ENCODE data around the gene SYNE1.

Gene SYNE1

GRCh38 chr6:152298848-152299735 lies 338.1 kb downstream of the SYNE1 start:
- H3K9me3 Mint-ChIP-seq: no peaks in the 10 kb centered on the region
- H3K27ac Mint-ChIP-seq: no peak overlapping the region
- peaks cover 26% of the 10 kb centered on the region for H3K4me1 Mint-ChIP-seq
- DNase-seq (ENCODE audit: low spot score in 2 of 2) (no peak), ATAC-seq (ENCODE audit: low read depth) (no peak)
- no peaks in the 10 kb centered on the region for H3K27me3 Mint-ChIP-seq
- H3K36me3 Mint-ChIP-seq: peaks cover 10% of the 10 kb centered on the region
- peak overlapping the region; percentile 39 for H3K4me3 Mint-ChIP-seq

DNA sequence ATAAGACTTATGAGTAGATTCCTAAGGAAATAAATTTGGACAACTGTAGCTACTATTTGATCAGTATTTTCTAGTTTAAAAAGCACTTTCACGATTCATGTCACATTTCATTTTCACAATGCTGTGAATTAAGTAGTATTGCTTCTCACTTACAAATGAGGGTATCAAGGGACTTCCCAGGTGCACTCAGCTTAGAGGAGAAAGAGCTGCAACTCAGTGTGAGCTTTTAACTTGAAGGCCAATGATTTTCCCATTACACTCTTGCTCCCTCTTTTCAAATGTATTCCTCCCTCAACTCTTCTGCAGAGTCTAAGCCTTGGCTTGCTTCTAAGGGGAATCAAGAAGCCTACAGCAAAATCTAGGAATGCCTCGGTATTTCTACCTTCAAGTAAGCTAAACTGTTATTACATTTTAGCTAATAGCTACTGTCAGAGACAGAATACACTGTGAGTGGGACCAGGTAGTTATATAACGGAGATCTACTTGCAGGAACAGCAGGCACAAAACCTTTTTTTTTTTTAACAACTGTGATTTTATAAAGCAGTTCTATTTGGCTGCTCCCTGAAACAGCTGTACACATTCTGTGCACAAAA lies 339.0 kb downstream of the SYNE1 start:
- ATAC-seq (ENCODE audit: low read depth) (no peak), DNase-seq (ENCODE audit: low spot score in 2 of 2) (no peak)
- H3K9me3 Mint-ChIP-seq: no peaks in the 10 kb centered on the region
- H3K36me3 Mint-ChIP-seq: peaks cover 17% of the 10 kb centered on the region
- no peak overlapping the region for H3K27ac Mint-ChIP-seq
- H3K4me1 Mint-ChIP-seq: peaks cover 26% of the 10 kb centered on the region
- no peaks in the 10 kb centered on the region for H3K27me3 Mint-ChIP-seq
- no peak overlapping the region for H3K4me3 Mint-ChIP-seq

DNA sequence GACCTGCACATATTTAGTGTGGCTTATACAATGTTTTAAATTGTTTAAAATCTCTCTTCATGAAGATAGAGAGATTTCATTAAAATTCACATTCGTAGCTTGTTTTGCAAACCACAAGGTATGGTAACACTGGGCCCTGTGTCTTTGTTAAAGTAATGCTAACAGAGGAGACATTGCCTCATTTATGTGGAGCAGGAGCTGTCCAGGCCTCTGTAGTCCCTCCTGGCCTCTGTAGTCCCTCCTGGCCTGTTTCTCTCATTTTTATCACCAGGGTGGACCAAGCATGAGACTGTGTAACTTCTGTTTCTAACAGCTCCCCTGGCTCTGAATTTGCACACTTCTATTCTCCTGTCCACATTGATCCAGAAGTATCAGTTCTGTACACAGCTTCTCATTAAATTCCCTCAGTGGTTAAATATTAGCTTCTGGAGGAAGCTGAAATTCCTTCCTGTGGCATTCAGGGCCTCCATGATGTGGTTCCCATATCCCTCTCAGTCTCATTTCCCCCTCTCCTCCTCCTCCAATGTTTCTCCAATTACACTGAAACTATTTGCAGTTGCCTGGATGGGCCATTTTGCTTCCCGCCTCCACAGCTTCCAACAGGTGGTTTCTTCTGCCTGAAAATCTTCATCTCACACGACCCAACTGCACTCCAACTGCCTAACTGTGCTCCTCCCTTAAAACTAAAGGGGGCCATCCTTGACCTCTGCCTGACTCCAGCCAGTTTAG lies 340.4 kb downstream of the SYNE1 start:
- no peak for DNase-seq (ENCODE audit: low spot score in 2 of 2)
- Mint-ChIP-seq H3K9me3 (no peaks in the 10 kb centered on the region), H3K27me3 (no peaks in the 10 kb centered on the region), H3K4me1 (peaks cover 26% of the 10 kb centered on the region), H3K27ac (peak overlapping the region; percentile 38), H3K4me3 (no peak overlapping the region), H3K36me3 (peaks cover 23% of the 10 kb centered on the region)
- ATAC-seq (ENCODE audit: low read depth): no peak

- H3K27me3 Mint-ChIP-seq: no peaks in the 10 kb centered on the region
- DNase-seq (ENCODE audit: low spot score in 2 of 2) (no peak), ATAC-seq (ENCODE audit: low read depth) (no peak)
- H3K4me1 Mint-ChIP-seq: peaks cover 26% of the 10 kb centered on the region
- H3K36me3 Mint-ChIP-seq: peaks cover 24% of the 10 kb centered on the region
- H3K9me3 Mint-ChIP-seq: no peaks in the 10 kb centered on the region
- H3K27ac Mint-ChIP-seq: peak overlapping the region; percentile 33
- no peak overlapping the region for H3K4me3 Mint-ChIP-seq
Observed at GRCh38 chr6:152295920-152296319, 341.2 kb downstream of the SYNE1 start.

DNA sequence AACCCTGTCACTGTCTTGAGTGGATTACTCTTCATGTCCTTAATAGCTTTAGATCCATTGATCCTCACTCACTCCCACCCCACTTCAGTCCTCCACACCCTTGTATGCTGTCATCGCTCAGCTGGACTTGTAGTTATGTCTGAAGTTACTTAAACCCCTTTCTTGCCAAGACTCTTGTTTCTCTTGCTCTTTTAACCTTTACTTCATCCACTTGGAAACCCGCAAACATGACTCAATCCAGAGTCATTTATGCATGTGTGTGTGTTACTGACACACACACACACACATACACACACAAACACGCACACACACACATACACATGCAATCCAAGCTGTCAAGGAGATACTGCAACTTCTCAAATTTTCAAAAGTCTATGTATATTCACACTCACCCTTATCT lies 341.8 kb downstream of the SYNE1 start:
- Mint-ChIP-seq H3K36me3 (peaks cover 25% of the 10 kb centered on the region), H3K9me3 (no peaks in the 10 kb centered on the region), H3K27me3 (no peaks in the 10 kb centered on the region), H3K27ac (peak overlapping the region; percentile 33), H3K4me1 (peaks cover 21% of the 10 kb centered on the region), H3K4me3 (no peak overlapping the region)
- DNase-seq (ENCODE audit: low spot score in 2 of 2) (no peak), ATAC-seq (ENCODE audit: low read depth) (no peak)

DNA sequence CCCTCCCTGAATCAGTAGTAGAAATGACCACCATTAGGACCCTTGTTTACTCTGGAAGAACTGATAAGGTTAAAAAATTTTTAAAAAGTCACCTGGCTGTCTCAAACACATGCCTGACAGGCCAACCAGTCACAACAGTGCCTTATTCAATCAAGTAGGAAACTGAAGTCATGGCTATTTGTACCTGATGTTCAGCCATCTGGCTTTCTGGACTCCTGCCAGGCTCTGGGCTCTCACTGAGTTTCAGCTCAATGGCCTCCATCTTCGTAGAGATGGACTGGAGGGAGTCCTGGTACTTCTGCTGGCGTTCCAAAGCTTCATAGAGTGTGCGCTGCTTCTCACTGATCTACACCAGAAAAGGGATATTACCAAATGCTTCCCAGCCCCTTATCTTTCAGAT lies 343.8 kb downstream of the SYNE1 start:
- no peak overlapping the region for H3K27ac Mint-ChIP-seq
- no peak for DNase-seq (ENCODE audit: low spot score in 2 of 2)
- ATAC-seq (ENCODE audit: low read depth): no peak
- no peak overlapping the region for H3K4me3 Mint-ChIP-seq
- H3K27me3 Mint-ChIP-seq: no peaks in the 10 kb centered on the region
- peaks cover 13% of the 10 kb centered on the region for H3K4me1 Mint-ChIP-seq
- H3K9me3 Mint-ChIP-seq: no peaks in the 10 kb centered on the region
- peaks cover 27% of the 10 kb centered on the region for H3K36me3 Mint-ChIP-seq

GRCh38 chr6:152292555-152292954 lies 344.6 kb downstream of the SYNE1 start:
- DNase-seq (ENCODE audit: low spot score in 2 of 2) (no peak), ATAC-seq (ENCODE audit: low read depth) (no peak)
- Mint-ChIP-seq H3K27ac (no peak overlapping the region), H3K4me3 (no peak overlapping the region), H3K27me3 (no peaks in the 10 kb centered on the region), H3K4me1 (peaks cover 10% of the 10 kb centered on the region), H3K36me3 (peaks cover 29% of the 10 kb centered on the region), H3K9me3 (no peaks in the 10 kb centered on the region)

- ATAC-seq (ENCODE audit: low read depth): no peak
Observed at GRCh38 chr6:152290693-152291092, 346.5 kb downstream of the SYNE1 start.

DNA sequence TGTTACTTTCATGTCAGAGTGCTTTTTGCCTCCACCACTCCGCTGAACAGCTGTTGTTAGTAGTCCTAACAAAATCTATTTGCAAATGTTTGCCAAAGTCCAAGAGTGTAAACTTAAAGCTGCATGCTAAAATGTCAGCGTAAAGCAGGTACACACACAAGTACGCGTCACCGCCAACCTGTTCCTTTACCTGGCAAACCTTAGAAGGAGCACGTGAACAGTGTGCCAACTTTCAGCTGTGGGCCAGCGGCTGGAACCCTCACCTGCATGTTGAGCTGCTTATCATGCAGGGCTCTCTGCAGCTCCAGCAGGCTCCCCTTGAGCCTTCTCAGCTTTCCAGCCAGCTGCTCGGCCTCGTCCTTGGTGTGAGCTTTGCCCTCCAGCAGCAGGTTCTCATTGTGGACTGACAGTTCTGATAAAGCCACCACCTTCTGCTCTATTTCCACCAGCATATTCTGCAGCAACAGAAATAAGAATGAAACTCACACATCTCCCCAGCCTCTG lies 359.3 kb downstream of the SYNE1 start:
- peaks cover 21% of the 10 kb centered on the region for H3K36me3 Mint-ChIP-seq
- H3K4me1 Mint-ChIP-seq: no peaks in the 10 kb centered on the region
- no peak for DNase-seq (ENCODE audit: low spot score in 2 of 2)
- H3K27me3 Mint-ChIP-seq: no peaks in the 10 kb centered on the region
- H3K9me3 Mint-ChIP-seq: no peaks in the 10 kb centered on the region
- no peak overlapping the region for H3K27ac Mint-ChIP-seq
- H3K4me3 Mint-ChIP-seq: no peak overlapping the region
- ATAC-seq (ENCODE audit: low read depth): no peak

More at GRCh38 chr6:152290693-152291092, 346.5 kb downstream of the SYNE1 start:
- Mint-ChIP-seq H3K36me3 (peaks cover 29% of the 10 kb centered on the region), H3K4me3 (no peak overlapping the region), H3K27ac (no peak overlapping the region), H3K9me3 (no peaks in the 10 kb centered on the region), H3K4me1 (peaks cover 5% of the 10 kb centered on the region), H3K27me3 (no peaks in the 10 kb centered on the region)
- DNase-seq (ENCODE audit: low spot score in 2 of 2): no peak

- Mint-ChIP-seq H3K36me3 (peaks cover 19% of the 10 kb centered on the region), H3K27ac (no peak overlapping the region), H3K27me3 (no peaks in the 10 kb centered on the region), H3K4me1 (no peaks in the 10 kb centered on the region), H3K4me3 (no peak overlapping the region), H3K9me3 (no peaks in the 10 kb centered on the region)
- ATAC-seq (ENCODE audit: low read depth) (no peak), DNase-seq (ENCODE audit: low spot score in 2 of 2) (no peak)
Observed at GRCh38 chr6:152273638-152274037, 363.5 kb downstream of the SYNE1 start.

GRCh38 chr6:152273002-152273401 lies 364.2 kb downstream of the SYNE1 start:
- Mint-ChIP-seq H3K9me3 (no peaks in the 10 kb centered on the region), H3K4me1 (no peaks in the 10 kb centered on the region), H3K4me3 (no peak overlapping the region), H3K36me3 (peaks cover 17% of the 10 kb centered on the region), H3K27me3 (no peaks in the 10 kb centered on the region), H3K27ac (no peak overlapping the region)
- DNase-seq (ENCODE audit: low spot score in 2 of 2): no peak
- no peak for ATAC-seq (ENCODE audit: low read depth)

DNA sequence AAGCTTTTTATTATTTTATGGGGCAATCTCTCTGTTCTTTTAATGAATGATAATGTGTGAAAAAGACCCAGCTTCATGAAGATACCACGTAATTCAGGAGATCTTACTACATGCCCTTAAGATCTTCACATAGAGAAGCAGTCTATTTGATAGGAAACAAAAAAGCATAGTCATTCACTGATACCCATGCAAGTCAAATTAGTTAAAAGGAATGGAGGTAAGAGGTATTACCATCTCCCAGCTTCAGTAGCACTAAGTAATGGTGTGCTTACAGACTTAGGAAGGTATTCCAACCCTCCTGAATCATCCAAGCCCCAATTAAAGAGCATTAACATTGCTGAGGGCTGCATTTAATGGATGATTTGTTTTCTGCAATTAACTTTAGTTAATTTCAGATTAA lies 364.7 kb downstream of the SYNE1 start:
- Mint-ChIP-seq H3K36me3 (peaks cover 13% of the 10 kb centered on the region), H3K4me1 (no peaks in the 10 kb centered on the region), H3K27ac (no peak overlapping the region), H3K27me3 (no peaks in the 10 kb centered on the region), H3K9me3 (no peaks in the 10 kb centered on the region), H3K4me3 (no peak overlapping the region)
- no peak for DNase-seq (ENCODE audit: low spot score in 2 of 2)
- ATAC-seq (ENCODE audit: low read depth): no peak

DNA sequence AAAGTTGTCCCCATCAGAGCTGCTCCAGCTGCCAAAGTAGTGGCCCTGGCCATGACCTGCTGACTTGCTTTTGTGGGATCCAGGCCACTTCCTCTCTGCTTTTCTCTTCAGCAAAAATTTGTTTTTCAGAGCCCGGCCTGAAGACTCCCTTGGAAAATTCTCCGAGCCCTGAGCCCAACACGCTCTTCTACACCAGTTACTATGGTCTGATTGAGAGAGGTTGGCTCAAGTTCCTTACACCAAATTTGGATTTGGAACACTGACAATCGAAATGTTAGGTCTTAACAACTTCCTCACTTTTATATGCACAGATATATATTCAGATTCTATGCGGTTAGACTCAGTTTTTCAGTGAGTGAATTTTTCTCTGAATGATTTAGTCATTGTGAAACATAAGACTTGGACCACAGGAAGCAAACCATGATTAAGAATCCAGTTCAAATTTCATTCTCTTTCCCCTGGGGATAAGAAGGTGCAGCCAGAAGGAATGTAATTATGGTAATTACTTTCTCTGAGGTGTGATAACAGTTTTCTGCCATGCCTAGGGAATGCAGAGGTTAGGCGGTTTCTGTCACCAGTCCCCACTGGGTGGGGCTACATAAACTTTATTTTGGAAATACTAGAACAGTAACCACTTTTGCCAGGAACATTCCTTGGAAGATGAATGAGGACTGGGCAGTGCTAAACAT lies 365.2 kb downstream of the SYNE1 start:
- ATAC-seq (ENCODE audit: low read depth): no peak
- peaks cover 11% of the 10 kb centered on the region for H3K36me3 Mint-ChIP-seq

More for the DNA sequence above, 365.2 kb downstream of the SYNE1 start:
- DNase-seq (ENCODE audit: low spot score in 2 of 2): no peak
- no peak overlapping the region for H3K4me3 Mint-ChIP-seq
- H3K4me1 Mint-ChIP-seq: no peaks in the 10 kb centered on the region
- H3K27ac Mint-ChIP-seq: peak overlapping the region; percentile 8
- H3K9me3 Mint-ChIP-seq: no peaks in the 10 kb centered on the region
- no peaks in the 10 kb centered on the region for H3K27me3 Mint-ChIP-seq

All from memory B cell (primary cell).